Natural killer cell (primary cell): ENCODE results near the gene GAR1. TPM values are rescaled to one million over a fixed set of nuclear protein-coding genes. Genes with fewer than 3 reads are reported as not detected.

Experiments used
- ATAC-seq, 3 donors: fragments of 150-1000 bp in 2 of 3; fragments of 200-7000 bp in 1 of 3; cut with Tn5 transposase; 1 replicate in 1 of 3; 2 replicates in 2 of 3; pipeline ENCODE4 v1.10.0; 2021; ENCODE audit warnings: mild to moderate bottlenecking in 2 of 3, moderate library complexity in 2 of 3
- DNase-seq, 2 donors: peaks; one replicate each; pipeline versions ENCODE4 v3.0.0 to v3.0.0-alpha.2; 2013 to 2021; ENCODE audit warnings: mixed read lengths in 1 of 2
- H3K27ac ChIP-seq: one replicate; pipeline ENCODE4 v1.5.1; 2013; ENCODE audit warnings: mild to moderate bottlenecking, low read length
- H3K27me3 ChIP-seq: one replicate; pipeline ENCODE4 v1.6.1; 2013; ENCODE audit warnings: low read length; ENCODE audit not compliant: control insufficient read depth, insufficient read depth
- H3K36me3 ChIP-seq: one replicate; pipeline ENCODE4 v1.6.1; 2013; ENCODE audit warnings: low read length; ENCODE audit not compliant: control insufficient read depth, insufficient read depth
- H3K4me1 ChIP-seq: one replicate; pipeline ENCODE4 v1.6.1; 2013; ENCODE audit warnings: low read length; ENCODE audit not compliant: control insufficient read depth, insufficient read depth
- H3K4me3 ChIP-seq: one replicate; pipeline ENCODE4 v1.5.1; 2013; ENCODE audit warnings: low read length
- H3K9me3 ChIP-seq: one replicate; pipeline ENCODE4 v1.6.1; 2013; ENCODE audit warnings: low read length; ENCODE audit not compliant: control insufficient read depth, insufficient read depth
- H3K27ac Mint-ChIP-seq, 2 donors: one replicate each; pipeline ENCODE4 v1.8.0; 2022; ENCODE audit warnings: mild to moderate bottlenecking in 2 of 2, mixed read lengths in 2 of 2, moderate library complexity in 1 of 2
- H3K27me3 Mint-ChIP-seq, 2 donors: one replicate each; pipeline ENCODE4 v1.8.0; 2022; ENCODE audit warnings: low read depth in 2 of 2, mixed read lengths in 2 of 2
- H3K36me3 Mint-ChIP-seq: one replicate; pipeline ENCODE4 v1.8.0; 2022; ENCODE audit warnings: mixed read lengths
- H3K4me1 Mint-ChIP-seq, 2 donors: one replicate each; pipeline ENCODE4 v1.8.0; 2022; ENCODE audit warnings: mixed read lengths in 2 of 2
- H3K4me3 Mint-ChIP-seq: one replicate; pipeline ENCODE4 v1.8.0; 2022; ENCODE audit warnings: mild to moderate bottlenecking, moderate library complexity, mixed read lengths
- H3K9me3 Mint-ChIP-seq, 2 donors: one replicate each; pipeline ENCODE4 v1.8.0; 2022; ENCODE audit warnings: mixed read lengths in 2 of 2
- CTCF ChIP-seq: fragments of 200-600 bp; IDR thresholded peaks from one replicate; pipeline ENCODE4 v1.8.0; 2022; ENCODE audit warnings: antibody characterized with exemption
- WGBS: methylation state at CpG from one replicate; pipeline ENCODE4 v1.1.7; 2013; ENCODE audit warnings: missing lambda C conversion rate; ENCODE audit not compliant: insufficient coverage; 5-methylcytosine and 5-hydroxymethylcytosine counted together
- intact Hi-C: fragments of 100-400 bp; cut with micrococcal nuclease; formaldehyde crosslinking; loops from one replicate; pipeline ENCODE4 v1.14.2; 2022
- total RNA-seq, 4 donors: library from RNA; stranded (reverse); fragments of 120-200 nt in 1 of 4; gene quantifications; one replicate each; pipeline versions ENCODE4 v1.2.3 to v1.2.4, GENCODE V29; 2013 to 2022

Gene GAR1
- total RNA-seq, 3 donors from 2014 or later (not counting 1 experiment from before 2014, with no cell fraction given) = 9.5 to 11.2 (median 9.7) TPM

DNA sequence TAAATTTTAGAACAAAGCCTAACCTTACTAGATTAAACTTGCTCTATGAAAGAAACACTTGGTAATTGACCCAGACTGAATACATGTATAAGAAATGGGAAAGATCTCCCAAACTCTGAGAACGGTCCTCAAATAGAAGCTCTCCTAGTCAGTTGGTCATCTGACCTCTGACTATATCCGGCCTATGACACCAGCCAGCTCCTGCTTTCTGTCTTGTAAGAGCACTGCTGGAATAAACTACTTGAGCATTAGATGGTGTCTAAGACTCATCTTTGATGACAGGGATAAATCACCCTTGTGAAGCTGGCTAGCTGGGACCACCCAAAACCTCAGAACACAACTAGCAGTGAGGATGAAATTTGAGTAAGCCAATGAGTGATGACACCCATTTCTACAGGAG, 56.5 kb downstream of the GAR1 start:
- Mint-ChIP-seq H3K36me3 (no peaks in the 10 kb centered on the region), H3K27me3 (peaks cover 0 to under 1% of the 10 kb centered on the region in 2 donors), H3K27ac (no peak overlapping the region), H3K4me3 (no peak overlapping the region), H3K4me1 (no peaks in the 10 kb centered on the region), H3K9me3 (no peaks in the 10 kb centered on the region)
- no peak overlapping the region for H3K4me3 ChIP-seq
- H3K36me3 ChIP-seq = no peaks in the 10 kb centered on the region
- no peaks in the 10 kb centered on the region for H3K9me3 ChIP-seq
- H3K27me3 ChIP-seq = no peaks in the 10 kb centered on the region
- TF ChIP-seq CTCF = no peak
- ATAC-seq = no peak
- WGBS = 91% methylated on average over 2 of the region's 2 CpGs
- no peak for DNase-seq
- H3K27ac ChIP-seq = no peak overlapping the region
- intact Hi-C loops = no loop called here
- no peaks in the 10 kb centered on the region for H3K4me1 ChIP-seq

DNA sequence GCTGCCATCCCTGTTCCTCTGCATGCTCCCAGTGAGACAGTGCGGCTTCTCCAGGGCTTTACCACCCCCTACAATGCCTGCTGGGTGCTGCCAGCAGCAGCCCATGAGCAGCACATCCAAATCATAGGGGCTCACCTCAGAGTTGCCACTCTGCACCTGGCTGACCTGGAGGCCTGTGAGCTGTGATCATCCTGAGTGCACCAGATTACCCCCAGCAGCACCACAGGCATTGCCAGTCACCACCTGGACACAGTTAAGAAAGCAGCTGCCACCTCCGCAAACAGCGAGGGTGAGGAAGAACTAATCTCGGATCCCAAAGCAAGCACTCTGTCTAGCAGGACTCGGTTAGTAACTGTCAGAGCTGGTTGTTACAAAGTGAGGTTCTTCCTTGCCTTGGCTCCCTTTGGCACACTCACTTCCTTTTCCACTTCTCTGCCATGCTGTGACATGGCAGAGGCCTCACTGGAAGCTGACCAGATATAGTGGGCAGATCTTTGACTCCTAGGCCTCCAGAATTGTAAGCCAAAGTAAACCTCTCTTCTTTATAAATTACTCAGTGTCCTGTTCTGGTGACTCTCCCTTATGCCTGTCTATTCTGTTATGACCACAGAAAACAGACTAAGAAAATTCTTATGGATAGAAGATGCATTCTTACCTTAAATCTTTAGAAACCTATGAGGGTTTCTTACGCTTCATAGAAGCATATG, 57.5 kb downstream of the GAR1 start:
- Histone ChIP-seq H3K9me3 (no peaks in the 10 kb centered on the region), H3K4me3 (no peak overlapping the region), H3K4me1 (no peaks in the 10 kb centered on the region), H3K27ac (no peak overlapping the region), H3K27me3 (no peaks in the 10 kb centered on the region), H3K36me3 (no peaks in the 10 kb centered on the region)
- Mint-ChIP-seq H3K27ac (no peak overlapping the region), H3K9me3 (no peaks in the 10 kb centered on the region), H3K4me1 (no peaks in the 10 kb centered on the region), H3K36me3 (no peaks in the 10 kb centered on the region), H3K4me3 (no peak overlapping the region), H3K27me3 (peaks cover 0 to 10% of the 10 kb centered on the region in 2 donors)
- no peak for TF ChIP-seq CTCF
- 94% methylated on average over 5 of the region's 6 CpGs for WGBS
- DNase-seq = no peak
- intact Hi-C loops = no loop called here
- ATAC-seq = no peak

DNA sequence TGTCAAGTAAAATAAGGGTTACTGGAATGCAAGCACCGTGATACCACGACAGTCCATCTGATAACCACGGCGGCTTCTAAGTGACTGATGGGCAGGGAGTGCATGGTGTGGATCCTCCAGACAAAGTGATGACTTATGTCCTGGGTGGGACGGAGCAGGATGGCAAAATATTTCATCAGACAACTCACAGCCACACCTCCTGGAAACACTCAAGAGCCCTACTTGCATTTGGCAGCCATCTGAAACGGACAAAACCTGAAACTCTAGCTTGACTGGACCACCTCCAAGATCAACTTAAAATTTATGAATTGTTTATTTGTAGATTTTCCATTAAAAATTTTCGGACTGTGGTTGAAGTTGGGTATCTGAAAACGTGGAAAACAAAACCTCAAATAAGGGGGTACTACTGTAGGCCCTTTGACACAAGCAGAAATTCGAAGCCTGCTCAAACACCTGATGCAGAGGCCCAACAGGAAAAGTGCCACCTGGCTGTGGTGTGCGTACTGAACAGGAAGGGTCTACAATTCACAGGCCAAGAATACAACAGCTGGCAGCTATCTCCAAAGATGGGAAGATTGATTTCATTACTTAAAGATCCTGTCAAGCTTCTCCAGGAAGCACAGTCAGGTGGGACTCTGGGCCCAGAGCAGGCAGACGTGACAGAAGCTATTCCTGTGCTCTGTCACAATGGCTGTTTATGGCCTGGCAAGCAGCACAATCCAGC, 58.4 kb downstream of the GAR1 start:
- H3K4me3 Mint-ChIP-seq = no peak overlapping the region
- H3K36me3 Mint-ChIP-seq = no peaks in the 10 kb centered on the region
- ATAC-seq (no peak), DNase-seq (no peak)
- peaks cover 0 to 11% of the 10 kb centered on the region in 2 donors for H3K27me3 Mint-ChIP-seq
- H3K27ac Mint-ChIP-seq = no peak overlapping the region
- Histone ChIP-seq H3K4me1 (no peaks in the 10 kb centered on the region), H3K9me3 (no peaks in the 10 kb centered on the region), H3K36me3 (no peaks in the 10 kb centered on the region), H3K27ac (no peak overlapping the region), H3K4me3 (no peak overlapping the region), H3K27me3 (no peaks in the 10 kb centered on the region)
- 76% methylated on average over 10 of the region's 11 CpGs for WGBS
- no peaks in the 10 kb centered on the region for H3K9me3 Mint-ChIP-seq
- no peaks in the 10 kb centered on the region for H3K4me1 Mint-ChIP-seq
- no peak for TF ChIP-seq CTCF
- intact Hi-C loops = no loop called here

Other genes with a start within 250 kb of the GAR1 start
- gene CASP6, start 112.3 kb upstream of the GAR1 start, total RNA-seq = 1 to 10 TPM; 3.4 to 6.0 (median 4.8) TPM
- gene PLA2G12A, start 85.7 kb upstream of the GAR1 start, total RNA-seq = 10 to 100 TPM in 2 of 3 donors, 1 to 10 TPM in 1; 7.2 to 11.5 (median 10.1) TPM
- gene CFI, start 13.8 kb upstream of the GAR1 start, total RNA-seq = not detected
- gene RRH, start 12.2 kb downstream of the GAR1 start, total RNA-seq = under 1 TPM in 1 of 3 donors, not detected in 2; 0.24 TPM
- gene LRIT3, start 32.3 kb downstream of the GAR1 start, total RNA-seq = under 1 TPM in 2 of 3 donors, not detected in 1; 0.10 to 0.12 TPM
- 1 to 10 TPM in 2 of 3 donors, under 1 TPM in 1; 0.48 to 1.2 (median 1.1) TPM for gene EGF, start 97.1 kb downstream of the GAR1 start, total RNA-seq